ENCODE results near the gene B2M. TPM values are rescaled to one million over a fixed set of nuclear protein-coding genes. Genes with fewer than 3 reads are reported as not detected.
"Not testable (repeated sequence)": the region's sequence is repeated elsewhere in the genome, so short reads cannot be mapped to it uniquely, and the experiment has no call there.

Gene B2M
- total RNA-seq, 1 donor from 2014 or later = 809 TPM

GRCh38 chr15:44697014-44697413, 14.3 kb upstream of the B2M start:
- ATAC-seq (no peak), DNase-seq (ENCODE audit: low spot score) (no peak)

GRCh38 chr15:44698641-44699040, 12.7 kb upstream of the B2M start:
- DNase-seq (ENCODE audit: low spot score) (no peak), ATAC-seq (no peak)

GRCh38 chr15:44700676-44701075, 10.6 kb upstream of the B2M start:
- DNase-seq (ENCODE audit: low spot score); ATAC-seq: not testable (repeated sequence)

- DNase-seq (ENCODE audit: low spot score) (no peak), ATAC-seq (no peak)
These were observed 5.3 kb upstream of the B2M start for GRCh38 chr15:44705986-44706385.

GRCh38 chr15:44706401-44706800, 4.9 kb upstream of the B2M start:
- ATAC-seq = no peak
- no peak for DNase-seq (ENCODE audit: low spot score)

- no peak for ATAC-seq
- no peak for DNase-seq (ENCODE audit: low spot score)
These were observed 4.2 kb upstream of the B2M start for GRCh38 chr15:44706946-44707636.

- no peak for ATAC-seq
- no peak for DNase-seq (ENCODE audit: low spot score)
These were observed 851 bp upstream of the B2M start for GRCh38 chr15:44710236-44711095.

- peak; percentile 77 for DNase-seq (ENCODE audit: low spot score)
- peak; percentile 65 for ATAC-seq
These were observed 527 bp downstream of the B2M start for GRCh38 chr15:44711743-44712345.

- ATAC-seq (peak; percentile 48), DNase-seq (ENCODE audit: low spot score) (peak; percentile 70)
These were observed 1.2 kb downstream of the B2M start for GRCh38 chr15:44712346-44713005.

- ATAC-seq (no peak), DNase-seq (ENCODE audit: low spot score) (no peak)
These were observed 2.0 kb downstream of the B2M start for GRCh38 chr15:44713006-44713966.

- no peak for ATAC-seq
- DNase-seq (ENCODE audit: low spot score) = no peak
These were observed 4.0 kb downstream of the B2M start for GRCh38 chr15:44715142-44715796.

- no peak for ATAC-seq
- DNase-seq (ENCODE audit: low spot score) = no peak
These were observed 4.5 kb downstream of the B2M start for GRCh38 chr15:44715797-44716334.

- no peak for ATAC-seq
- DNase-seq (ENCODE audit: low spot score) = no peak
These were observed 5.8 kb downstream of the B2M start for GRCh38 chr15:44716983-44717602.

GRCh38 chr15:44718180-44718926, 7.0 kb downstream of the B2M start:
- no peak for ATAC-seq
- DNase-seq (ENCODE audit: low spot score) = no peak

GRCh38 chr15:44718927-44719292, 7.6 kb downstream of the B2M start:
- ATAC-seq (no peak), DNase-seq (ENCODE audit: low spot score) (no peak)

- DNase-seq (ENCODE audit: low spot score) = no peak
- peak; percentile 58 for ATAC-seq
These were observed 8.1 kb downstream of the B2M start for GRCh38 chr15:44719293-44719999.

- DNase-seq (ENCODE audit: low spot score); ATAC-seq: not testable (repeated sequence)
These were observed 8.7 kb downstream of the B2M start for GRCh38 chr15:44720000-44720435.

Data from left lobe of liver (tissue), 2 donors.